ENCODE measurements around the gene PDE8B. TPM values are rescaled to one million over a fixed set of nuclear protein-coding genes. Genes with fewer than 3 reads are reported as not detected.

Gene PDE8B
- total and polyA plus RNA-seq, 11 donors: 1.1 to 9.3 (median 3.4) TPM

DNA sequence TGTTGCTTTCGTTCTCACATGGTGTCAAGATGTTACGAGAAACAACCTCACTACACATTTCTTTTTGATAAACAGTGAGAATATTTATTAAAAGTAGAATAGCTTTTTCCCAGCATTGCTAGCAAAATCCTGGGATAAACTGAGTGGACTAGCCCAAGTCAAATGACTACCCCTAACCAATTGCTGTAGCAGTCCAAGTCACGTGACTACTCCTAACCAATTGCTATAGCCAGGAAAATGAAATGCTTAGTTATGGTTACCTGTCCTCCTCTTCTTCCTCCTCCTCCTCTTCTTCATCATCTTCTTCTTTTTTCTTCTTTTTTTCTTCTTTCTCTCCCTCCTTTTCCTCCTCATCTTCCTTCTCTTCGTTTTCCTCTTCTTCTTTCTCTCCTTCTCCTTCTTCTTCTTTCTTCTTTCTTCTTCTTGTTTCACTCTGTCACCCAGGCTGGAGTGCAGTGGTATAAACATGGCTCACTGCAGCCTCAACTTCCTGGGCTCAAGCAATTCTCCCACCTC lies 85.4 kb downstream of the PDE8B start:
- ATAC-seq: no peak
- no peaks in the 10 kb centered on the region for H3K4me1 ChIP-seq
- H3K27me3 ChIP-seq: no peaks in the 10 kb centered on the region
- TF ChIP-seq, protein P1, sequence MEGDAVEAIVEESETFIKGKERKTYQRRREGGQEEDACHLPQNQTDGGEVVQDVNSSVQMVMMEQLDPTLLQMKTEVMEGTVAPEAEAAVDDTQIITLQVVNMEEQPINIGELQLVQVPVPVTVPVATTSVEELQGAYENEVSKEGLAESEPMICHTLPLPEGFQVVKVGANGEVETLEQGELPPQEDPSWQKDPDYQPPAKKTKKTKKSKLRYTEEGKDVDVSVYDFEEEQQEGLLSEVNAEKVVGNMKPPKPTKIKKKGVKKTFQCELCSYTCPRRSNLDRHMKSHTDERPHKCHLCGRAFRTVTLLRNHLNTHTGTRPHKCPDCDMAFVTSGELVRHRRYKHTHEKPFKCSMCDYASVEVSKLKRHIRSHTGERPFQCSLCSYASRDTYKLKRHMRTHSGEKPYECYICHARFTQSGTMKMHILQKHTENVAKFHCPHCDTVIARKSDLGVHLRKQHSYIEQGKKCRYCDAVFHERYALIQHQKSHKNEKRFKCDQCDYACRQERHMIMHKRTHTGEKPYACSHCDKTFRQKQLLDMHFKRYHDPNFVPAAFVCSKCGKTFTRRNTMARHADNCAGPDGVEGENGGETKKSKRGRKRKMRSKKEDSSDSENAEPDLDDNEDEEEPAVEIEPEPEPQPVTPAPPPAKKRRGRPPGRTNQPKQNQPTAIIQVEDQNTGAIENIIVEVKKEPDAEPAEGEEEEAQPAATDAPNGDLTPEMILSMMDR (IDR thresholded peaks at IDR 0.05): no peak
- no peak for TF ChIP-seq POLR2A (IDR thresholded peaks at IDR 0.05)
- no peak overlapping the region for H3K27ac ChIP-seq
- H3K4me3 ChIP-seq: no peak overlapping the region
- WGBS, 4 donors: 79 to 96% (median 86%) methylated on average over 4 of the region's 4 CpGs
- no peaks in the 10 kb centered on the region for H3K36me3 ChIP-seq
- DNase-seq: no peak
- H3K9me3 ChIP-seq: no peaks in the 10 kb centered on the region
- intact Hi-C loops (cut with DNase I): no loop called here

GRCh38 chr5:77298146-77298545 lies 87.7 kb downstream of the PDE8B start:
- intact Hi-C loops (cut with DNase I): no loop called here
- Histone ChIP-seq H3K4me3 (no peak overlapping the region), H3K4me1 (no peaks in the 10 kb centered on the region), H3K27me3 (no peaks in the 10 kb centered on the region), H3K27ac (no peak overlapping the region), H3K9me3 (no peaks in the 10 kb centered on the region), H3K36me3 (no peaks in the 10 kb centered on the region)
- no peak for TF ChIP-seq POLR2A (IDR thresholded peaks at IDR 0.05)
- TF ChIP-seq, protein P1 (IDR thresholded peaks at IDR 0.05): no peak
- ATAC-seq (no peak), DNase-seq (no peak)
- 86 to 94% (median 91%) methylated on average over 3 of the region's 3 CpGs for WGBS, 4 donors

DNA sequence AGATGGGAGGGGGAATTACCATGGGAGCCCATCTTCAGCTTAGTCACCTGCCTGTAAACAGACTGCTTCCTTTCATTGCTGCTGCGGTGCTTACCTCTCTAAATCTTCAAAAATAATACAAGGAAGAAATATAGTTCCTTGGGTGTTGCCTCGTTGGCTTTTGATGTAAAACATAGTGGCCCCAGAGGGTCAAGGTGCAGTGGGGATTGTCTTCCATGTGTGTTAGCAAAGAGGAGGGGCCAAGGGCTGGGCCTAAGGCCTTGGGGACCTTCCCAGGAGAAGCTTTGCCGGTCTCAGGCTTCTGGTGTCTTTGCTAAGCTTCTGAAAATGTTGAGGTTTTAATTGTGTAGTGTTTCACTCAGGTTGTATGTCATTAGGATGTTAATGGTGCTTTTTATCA lies 90.0 kb downstream of the PDE8B start:
- Histone ChIP-seq H3K27me3 (no peaks in the 10 kb centered on the region), H3K4me1 (peaks cover 0 to 1% (median 0%) of the 10 kb centered on the region in 12 donors), H3K4me3 (no peak overlapping the region), H3K36me3 (no peaks in the 10 kb centered on the region), H3K27ac (no peak overlapping the region), H3K9me3 (no peaks in the 10 kb centered on the region)
- DNase-seq (no peak), ATAC-seq (no peak)
- intact Hi-C loops (cut with DNase I): no loop called here
- WGBS, 4 donors: 79 to 85% (median 81%) methylated on average over 3 of the region's 3 CpGs
- no peak for TF ChIP-seq POLR2A (IDR thresholded peaks at IDR 0.05)
- TF ChIP-seq, protein P1 (IDR thresholded peaks at IDR 0.05): no peak

- no peak overlapping the region for H3K27ac ChIP-seq
- H3K27me3 ChIP-seq: no peaks in the 10 kb centered on the region
- H3K36me3 ChIP-seq: no peaks in the 10 kb centered on the region
- no peak overlapping the region for H3K4me3 ChIP-seq
- intact Hi-C loops (cut with DNase I): no loop called here
- WGBS, 4 donors: 39 to 56% (median 49%) methylated on average over 4 of the region's 4 CpGs
- TF ChIP-seq POLR2A (IDR thresholded peaks at IDR 0.05): no peak
- ATAC-seq (no peak), DNase-seq (no peak)
- H3K4me1 ChIP-seq: peaks cover 0 to 11% (median 0%) of the 10 kb centered on the region in 12 donors
- H3K9me3 ChIP-seq: no peaks in the 10 kb centered on the region
These were observed 91.0 kb downstream of the PDE8B start for GRCh38 chr5:77301447-77301883.

GRCh38 chr5:77302247-77302646 lies 91.8 kb downstream of the PDE8B start:
- ATAC-seq (no peak), DNase-seq (no peak)
- intact Hi-C loops (cut with DNase I): no loop called here
- 49 to 64% (median 63%) methylated on average over 5 of the region's 5 CpGs for WGBS, 4 donors
- peaks cover 0 to 17% (median 0%) of the 10 kb centered on the region in 12 donors for H3K4me1 ChIP-seq
- H3K36me3 ChIP-seq: no peaks in the 10 kb centered on the region
- H3K4me3 ChIP-seq: no peak overlapping the region
- H3K27me3 ChIP-seq: no peaks in the 10 kb centered on the region
- TF ChIP-seq, protein P1 (IDR thresholded peaks at IDR 0.05): no peak
- TF ChIP-seq POLR2A (IDR thresholded peaks at IDR 0.05): no peak
- H3K27ac ChIP-seq: no peak overlapping the region
- H3K9me3 ChIP-seq: no peaks in the 10 kb centered on the region
